ENCODE data around the gene TMEM52. TPM values are rescaled to one million over a fixed set of nuclear protein-coding genes. Genes with fewer than 3 reads are reported as not detected.

TMEM52 gene
- total and polyA plus RNA-seq, 9 of the 15 experiments (the other 6 are each of a cell fraction or from before 2014, with no cell fraction given) = 0.37 to 22.5 (median 6.8) TPM

DNA sequence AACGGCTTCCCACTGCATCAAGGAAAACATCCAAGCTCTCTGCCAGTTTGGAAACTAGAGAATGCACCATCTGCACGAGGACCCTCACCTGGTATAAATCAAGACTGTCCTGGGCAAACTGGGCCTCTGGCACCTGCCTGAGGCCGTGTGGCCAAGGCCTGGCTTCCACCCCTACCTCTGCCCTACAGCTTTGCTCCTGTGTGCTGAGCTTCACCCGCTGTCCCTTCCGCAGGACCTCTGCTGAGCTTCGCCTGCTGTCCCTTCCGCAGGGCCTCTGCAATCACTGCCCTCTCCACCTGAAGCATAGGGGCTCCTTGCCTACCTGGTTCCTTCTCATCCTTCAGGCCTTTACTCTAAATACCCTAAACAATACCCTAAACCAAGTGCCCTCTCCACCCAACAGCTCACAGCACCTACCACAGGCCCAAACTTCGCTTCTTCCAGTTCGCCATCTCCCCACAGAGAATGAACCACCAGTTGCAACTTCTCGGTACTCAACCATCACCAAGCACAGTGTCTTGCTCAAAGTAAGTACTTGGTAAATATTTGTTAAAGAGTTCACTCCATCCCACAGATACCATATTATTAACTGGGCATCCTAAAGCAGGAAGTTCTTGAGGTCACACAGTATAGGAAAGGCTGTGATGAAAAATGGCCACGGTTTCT lies 46.6 kb downstream of the TMEM52 start (continued):
- TF ChIP-seq, protein P1, sequence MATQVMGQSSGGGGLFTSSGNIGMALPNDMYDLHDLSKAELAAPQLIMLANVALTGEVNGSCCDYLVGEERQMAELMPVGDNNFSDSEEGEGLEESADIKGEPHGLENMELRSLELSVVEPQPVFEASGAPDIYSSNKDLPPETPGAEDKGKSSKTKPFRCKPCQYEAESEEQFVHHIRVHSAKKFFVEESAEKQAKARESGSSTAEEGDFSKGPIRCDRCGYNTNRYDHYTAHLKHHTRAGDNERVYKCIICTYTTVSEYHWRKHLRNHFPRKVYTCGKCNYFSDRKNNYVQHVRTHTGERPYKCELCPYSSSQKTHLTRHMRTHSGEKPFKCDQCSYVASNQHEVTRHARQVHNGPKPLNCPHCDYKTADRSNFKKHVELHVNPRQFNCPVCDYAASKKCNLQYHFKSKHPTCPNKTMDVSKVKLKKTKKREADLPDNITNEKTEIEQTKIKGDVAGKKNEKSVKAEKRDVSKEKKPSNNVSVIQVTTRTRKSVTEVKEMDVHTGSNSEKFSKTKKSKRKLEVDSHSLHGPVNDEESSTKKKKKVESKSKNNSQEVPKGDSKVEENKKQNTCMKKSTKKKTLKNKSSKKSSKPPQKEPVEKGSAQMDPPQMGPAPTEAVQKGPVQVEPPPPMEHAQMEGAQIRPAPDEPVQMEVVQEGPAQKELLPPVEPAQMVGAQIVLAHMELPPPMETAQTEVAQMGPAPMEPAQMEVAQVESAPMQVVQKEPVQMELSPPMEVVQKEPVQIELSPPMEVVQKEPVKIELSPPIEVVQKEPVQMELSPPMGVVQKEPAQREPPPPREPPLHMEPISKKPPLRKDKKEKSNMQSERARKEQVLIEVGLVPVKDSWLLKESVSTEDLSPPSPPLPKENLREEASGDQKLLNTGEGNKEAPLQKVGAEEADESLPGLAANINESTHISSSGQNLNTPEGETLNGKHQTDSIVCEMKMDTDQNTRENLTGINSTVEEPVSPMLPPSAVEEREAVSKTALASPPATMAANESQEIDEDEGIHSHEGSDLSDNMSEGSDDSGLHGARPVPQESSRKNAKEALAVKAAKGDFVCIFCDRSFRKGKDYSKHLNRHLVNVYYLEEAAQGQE (IDR thresholded peaks at IDR 0.05; ENCODE audit: borderline replicate concordance) = no peak
- TF ChIP-seq, protein P1 (CRISPR knock-in tag; IDR thresholded peaks at IDR 0.05; ENCODE audit: low read depth) = no peak

Data from K562 (cell line).